MM.1S (cell line): ENCODE results near the gene KRTAP10-9.

ENCODE experiments used
- CTCF ChIP-seq: fragments of 300-600 bp; sonication (generic); IDR thresholded peaks from 2 replicates; pipeline ENCODE4 v1.5.1; 2016; ENCODE audit warnings: antibody characterized with exemption, low read length, mixed read lengths
- EZH2 ChIP-seq: fragments of 300-600 bp; sonication (generic); optimal IDR thresholded peaks from 2 replicates; pipeline ENCODE3; 2017; ENCODE audit warnings: low read depth, mild to moderate bottlenecking, antibody characterized with exemption, low read length, mixed read lengths

- TF ChIP-seq CTCF (no peak), EZH2 (no peak)
Observed at GRCh38 chr21:44616591-44616926, 10.3 kb upstream of the KRTAP10-9 start.
